ENCODE data around the gene ETV6. TPM values are rescaled to one million over a fixed set of nuclear protein-coding genes. Genes with fewer than 3 reads are reported as not detected.

The ETV6 gene
- total RNA-seq, 1 donor, result 11.2 TPM

DNA sequence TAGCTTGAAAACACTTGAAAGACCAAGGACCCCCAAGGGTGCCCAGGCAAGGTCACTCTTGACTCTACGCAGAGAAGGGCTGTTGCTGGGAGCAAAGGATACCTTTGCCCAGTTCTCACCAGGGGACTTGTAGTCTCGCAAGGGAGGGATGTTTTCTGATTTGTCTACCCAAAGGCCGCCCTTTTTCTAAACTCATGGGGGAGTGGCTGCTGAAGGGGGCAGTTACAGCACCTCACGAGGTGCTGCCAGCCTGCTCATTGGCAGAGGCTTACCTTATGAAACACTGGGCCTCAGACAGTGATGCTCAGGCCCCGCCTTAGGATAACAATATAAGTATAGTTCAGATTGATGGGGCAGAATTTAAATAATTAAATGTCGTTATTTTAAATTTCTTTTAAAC is 107.0 kb downstream of the ETV6 start:
- no peak for DNase-seq (ENCODE audit: low read depth)
- TF ChIP-seq, protein P1, sequence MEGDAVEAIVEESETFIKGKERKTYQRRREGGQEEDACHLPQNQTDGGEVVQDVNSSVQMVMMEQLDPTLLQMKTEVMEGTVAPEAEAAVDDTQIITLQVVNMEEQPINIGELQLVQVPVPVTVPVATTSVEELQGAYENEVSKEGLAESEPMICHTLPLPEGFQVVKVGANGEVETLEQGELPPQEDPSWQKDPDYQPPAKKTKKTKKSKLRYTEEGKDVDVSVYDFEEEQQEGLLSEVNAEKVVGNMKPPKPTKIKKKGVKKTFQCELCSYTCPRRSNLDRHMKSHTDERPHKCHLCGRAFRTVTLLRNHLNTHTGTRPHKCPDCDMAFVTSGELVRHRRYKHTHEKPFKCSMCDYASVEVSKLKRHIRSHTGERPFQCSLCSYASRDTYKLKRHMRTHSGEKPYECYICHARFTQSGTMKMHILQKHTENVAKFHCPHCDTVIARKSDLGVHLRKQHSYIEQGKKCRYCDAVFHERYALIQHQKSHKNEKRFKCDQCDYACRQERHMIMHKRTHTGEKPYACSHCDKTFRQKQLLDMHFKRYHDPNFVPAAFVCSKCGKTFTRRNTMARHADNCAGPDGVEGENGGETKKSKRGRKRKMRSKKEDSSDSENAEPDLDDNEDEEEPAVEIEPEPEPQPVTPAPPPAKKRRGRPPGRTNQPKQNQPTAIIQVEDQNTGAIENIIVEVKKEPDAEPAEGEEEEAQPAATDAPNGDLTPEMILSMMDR (IDR thresholded peaks at IDR 0.05; ENCODE audit: insufficient read depth, low read depth, low read length), result no peak
- H3K4me3 ChIP-seq (ENCODE audit: low read depth, low read length), result no peak overlapping the region

DNA sequence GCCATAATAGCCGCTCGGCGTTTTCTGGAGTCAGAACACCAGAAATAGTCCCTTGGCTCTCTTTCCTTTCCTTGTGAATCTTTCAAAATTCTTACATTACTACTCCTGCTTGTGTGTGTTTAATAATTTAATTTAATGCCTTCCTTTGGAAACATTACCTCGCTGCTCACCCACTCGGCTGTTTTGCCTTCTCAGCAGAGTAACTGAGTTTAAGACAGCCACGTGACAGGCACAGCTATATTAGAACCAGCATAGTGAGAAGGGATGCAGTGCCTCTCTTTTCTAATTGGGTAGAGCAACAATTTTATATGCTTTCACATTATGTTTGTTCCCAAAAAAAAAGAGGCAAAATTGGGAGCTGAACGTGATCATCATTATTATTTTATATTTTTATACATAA is 107.6 kb downstream of the ETV6 start:
- no peak overlapping the region for H3K4me3 ChIP-seq (ENCODE audit: low read depth, low read length)
- DNase-seq (ENCODE audit: low read depth), result no peak
- TF ChIP-seq, protein P1 (IDR thresholded peaks at IDR 0.05; ENCODE audit: insufficient read depth, low read depth, low read length), result no peak

- DNase-seq (ENCODE audit: low read depth), result no peak
- TF ChIP-seq, protein P1 (IDR thresholded peaks at IDR 0.05; ENCODE audit: insufficient read depth, low read depth, low read length), result no peak
- no peak overlapping the region for H3K4me3 ChIP-seq (ENCODE audit: low read depth, low read length)
These were observed 108.1 kb downstream of the ETV6 start for GRCh38 chr12:11757531-11757930.

DNA sequence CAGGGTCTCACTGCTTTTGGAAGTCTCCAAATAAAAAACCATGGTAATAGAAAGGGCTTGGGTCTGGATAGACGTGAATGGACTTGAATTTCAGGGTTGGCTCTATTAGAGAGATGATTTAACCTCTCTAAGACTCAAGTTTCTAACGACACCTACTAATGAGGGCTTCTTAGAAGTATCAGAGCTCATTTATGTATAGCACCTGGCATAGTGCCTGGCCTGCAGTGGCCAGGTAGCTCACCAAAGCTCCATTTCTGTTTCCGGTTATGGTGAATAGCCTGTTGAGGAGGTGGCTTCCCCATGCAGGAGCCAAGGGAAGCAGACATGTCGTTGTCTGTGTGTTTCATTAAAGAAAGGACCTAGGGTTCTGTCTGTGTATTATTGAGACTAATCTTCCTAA is 108.6 kb downstream of the ETV6 start:
- no peak for DNase-seq (ENCODE audit: low read depth)
- TF ChIP-seq, protein P1 (IDR thresholded peaks at IDR 0.05; ENCODE audit: insufficient read depth, low read depth, low read length), result no peak
- no peak overlapping the region for H3K4me3 ChIP-seq (ENCODE audit: low read depth, low read length)

- peak; percentile 78 for DNase-seq (ENCODE audit: low read depth)
- no peak overlapping the region for H3K4me3 ChIP-seq (ENCODE audit: low read depth, low read length)
- TF ChIP-seq, protein P1 (IDR thresholded peaks at IDR 0.05; ENCODE audit: insufficient read depth, low read depth, low read length), result no peak
These were observed 109.3 kb downstream of the ETV6 start for GRCh38 chr12:11758510-11759493.

GRCh38 chr12:11759494-11759878 is 110.0 kb downstream of the ETV6 start:
- no peak overlapping the region for H3K4me3 ChIP-seq (ENCODE audit: low read depth, low read length)
- DNase-seq (ENCODE audit: low read depth), result no peak
- TF ChIP-seq, protein P1 (IDR thresholded peaks at IDR 0.05; ENCODE audit: insufficient read depth, low read depth, low read length), result no peak
